T-helper 17 cell (primary cell): Measurements from ENCODE around the gene LIPJ. TPM values are rescaled to one million over a fixed set of nuclear protein-coding genes. Genes with fewer than 3 reads are reported as not detected.

Source experiments
- ATAC-seq: fragments of 150-1000 bp; cut with Tn5 transposase; 2 replicates; pipeline ENCODE4 v1.10.0; 2021; ENCODE audit warnings: mild to moderate bottlenecking, moderate library complexity
- DNase-seq, 3 donors: peaks; one replicate each; pipeline versions ENCODE4 v3.0.0 to v3.0.0-alpha.2; 2020 to 2021
- H3K9me3 ChIP-seq: one replicate; pipeline ENCODE4 v1.7.0; 2013; ENCODE audit warnings: low read length, mild to moderate bottlenecking; ENCODE audit not compliant: control insufficient read depth, poor library complexity, severe bottlenecking
- H3K27ac Mint-ChIP-seq: one replicate; pipeline ENCODE4 v1.8.0; 2022; ENCODE audit warnings: mild to moderate bottlenecking, moderate library complexity, mixed read lengths
- H3K27me3 Mint-ChIP-seq: one replicate; pipeline ENCODE4 v1.8.0; 2022; ENCODE audit warnings: mixed read lengths
- H3K36me3 Mint-ChIP-seq: one replicate; pipeline ENCODE4 v1.8.0; 2022; ENCODE audit warnings: low read depth, mixed read lengths
- H3K4me1 Mint-ChIP-seq: one replicate; pipeline ENCODE4 v1.8.0; 2022; ENCODE audit warnings: mild to moderate bottlenecking, mixed read lengths
- H3K4me3 Mint-ChIP-seq: one replicate; pipeline ENCODE4 v1.8.0; 2022; ENCODE audit warnings: mild to moderate bottlenecking, moderate library complexity, mixed read lengths
- total RNA-seq, 4 donors: library from RNA in 2 of 4; stranded (reverse) in 2 of 4; gene quantifications; one replicate each; pipeline ENCODE4 v1.2.3 and lab custom pipeline; 2022 to 2026

Gene LIPJ
- total RNA-seq, 2 donors from 2014 or later, result not detected

- no peaks in the 10 kb centered on the region for H3K36me3 Mint-ChIP-seq
- no peaks in the 10 kb centered on the region for H3K9me3 ChIP-seq
- H3K4me3 Mint-ChIP-seq, result no peak overlapping the region
- H3K4me1 Mint-ChIP-seq, result peaks cover 17% of the 10 kb centered on the region
- DNase-seq (no peak), ATAC-seq (no peak)
- no peak overlapping the region for H3K27ac Mint-ChIP-seq
- H3K27me3 Mint-ChIP-seq, result no peaks in the 10 kb centered on the region
Observed at GRCh38 chr10:88557658-88558057, 28.9 kb upstream of the LIPJ start.

DNA sequence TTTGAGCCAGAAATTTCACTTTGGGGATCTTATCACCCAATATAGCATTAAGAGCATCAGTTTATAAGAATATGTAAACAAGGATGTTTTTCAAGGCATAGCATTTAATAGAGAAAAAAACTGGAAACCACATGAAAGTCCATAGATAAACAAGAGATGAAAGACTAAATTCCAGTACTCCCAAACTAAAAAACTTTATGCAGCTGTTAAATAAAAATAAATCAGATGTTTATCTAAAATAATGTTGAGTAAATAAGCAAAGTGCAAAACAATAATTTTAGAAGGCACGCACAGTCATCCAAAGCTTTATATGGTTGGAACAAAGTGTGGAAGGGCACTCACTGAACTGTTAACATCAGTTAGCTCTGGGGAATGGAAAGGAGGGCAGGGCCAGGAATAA is 24.4 kb upstream of the LIPJ start:
- no peaks in the 10 kb centered on the region for H3K27me3 Mint-ChIP-seq
- no peak overlapping the region for H3K27ac Mint-ChIP-seq
- ATAC-seq (no peak), DNase-seq (no peak)
- H3K9me3 ChIP-seq, result no peaks in the 10 kb centered on the region
- H3K4me1 Mint-ChIP-seq, result peaks cover 17% of the 10 kb centered on the region
- H3K36me3 Mint-ChIP-seq, result no peaks in the 10 kb centered on the region
- no peak overlapping the region for H3K4me3 Mint-ChIP-seq

- Mint-ChIP-seq H3K27me3 (no peaks in the 10 kb centered on the region), H3K36me3 (peaks cover 3% of the 10 kb centered on the region), H3K4me1 (peaks cover 13% of the 10 kb centered on the region), H3K27ac (no peak overlapping the region), H3K4me3 (no peak overlapping the region)
- ATAC-seq, result peak; percentile 52
- no peak for DNase-seq
- no peaks in the 10 kb centered on the region for H3K9me3 ChIP-seq
Observed at GRCh38 chr10:88565072-88565471, 21.5 kb upstream of the LIPJ start.

DNA sequence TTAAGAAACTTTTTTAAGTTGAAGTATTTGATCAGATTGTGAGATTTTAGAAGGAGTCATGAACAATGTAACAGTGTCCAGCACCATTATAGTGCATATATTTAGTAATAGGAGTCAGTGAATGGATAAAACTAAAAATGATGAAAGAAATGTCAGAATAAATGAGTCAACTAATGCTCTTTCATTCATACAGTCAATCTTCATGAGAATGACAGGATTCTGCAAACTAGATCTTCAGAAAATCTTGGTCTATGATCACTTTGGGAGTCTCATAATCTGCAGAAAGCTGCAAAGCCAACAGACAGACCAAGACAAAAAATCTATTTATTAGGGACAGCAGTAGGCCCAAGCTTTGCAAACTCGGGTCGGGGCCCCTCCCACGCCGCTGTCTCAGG is 4.2 kb upstream of the LIPJ start:
- no peaks in the 10 kb centered on the region for H3K9me3 ChIP-seq

DNA sequence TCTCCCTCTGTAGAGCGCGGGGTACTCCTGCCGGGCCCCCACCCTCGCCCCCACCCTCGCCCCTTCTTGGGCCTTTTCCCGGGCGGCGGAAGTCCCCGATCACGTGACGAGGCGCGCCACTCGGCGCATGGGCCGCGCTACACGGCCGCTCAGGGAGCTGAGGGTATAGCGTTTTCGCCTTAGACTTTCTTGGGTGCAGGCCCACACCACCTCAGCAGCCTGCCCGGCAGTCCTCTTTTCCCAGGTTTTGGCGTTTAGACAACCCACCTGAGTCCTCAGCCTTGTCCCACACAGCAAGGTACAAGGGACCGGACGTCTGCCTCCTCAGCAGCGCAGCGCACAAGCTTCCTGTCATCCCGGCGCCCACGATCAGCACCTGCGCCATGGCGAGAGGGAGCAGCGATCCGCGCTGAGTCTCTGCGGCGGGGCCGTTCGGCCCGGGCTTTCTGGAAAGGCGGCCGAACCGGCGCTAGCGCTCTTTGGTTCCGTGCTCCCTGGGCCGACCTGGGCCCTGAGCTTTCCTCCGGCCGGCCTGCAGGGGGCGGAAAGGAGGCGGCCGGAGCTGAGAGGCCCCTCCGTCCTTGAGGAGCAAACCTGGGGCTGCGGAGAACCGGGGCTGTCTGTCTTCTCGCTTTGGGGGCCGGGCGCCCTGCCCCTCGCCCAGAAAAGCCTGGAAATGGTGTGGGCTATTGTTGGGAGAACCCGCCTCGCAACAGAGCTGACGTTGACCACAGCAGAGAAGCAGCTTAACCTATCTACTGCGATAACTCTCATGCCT is 3.6 kb upstream of the LIPJ start, which contains the start of gene RNLS:
Gene RNLS, minus strand, starts transcription at position 513 of the 778 bp plus-strand sequence.
- DNase-seq, result peak; percentile 52 to 55 (median 52)
- H3K9me3 ChIP-seq, result no peaks in the 10 kb centered on the region
- H3K36me3 Mint-ChIP-seq, result no peaks in the 10 kb centered on the region
- no peaks in the 10 kb centered on the region for H3K27me3 Mint-ChIP-seq
- peak within 1 kb of the TSS; percentile 93 for H3K4me3 Mint-ChIP-seq
- H3K4me1 Mint-ChIP-seq, result peaks cover 5% of the 10 kb centered on the region
- peak; percentile 90 for ATAC-seq
- H3K27ac Mint-ChIP-seq, result peak within 1 kb of the TSS; percentile 93

More for the DNA sequence above, 4.2 kb upstream of the LIPJ start:
- H3K4me1 Mint-ChIP-seq, result peaks cover 5% of the 10 kb centered on the region
- H3K27me3 Mint-ChIP-seq, result no peaks in the 10 kb centered on the region
- peak overlapping the region; percentile 93 for H3K27ac Mint-ChIP-seq
- DNase-seq, result no peak
- ATAC-seq, result no peak
- H3K36me3 Mint-ChIP-seq, result no peaks in the 10 kb centered on the region
- peak overlapping the region; percentile 93 for H3K4me3 Mint-ChIP-seq

GRCh38 chr10:88583584-88583957 is 3.0 kb upstream of the LIPJ start:
- ATAC-seq (no peak), DNase-seq (no peak)
- peak overlapping the region; percentile 93 for H3K4me3 Mint-ChIP-seq
- peaks cover 5% of the 10 kb centered on the region for H3K4me1 Mint-ChIP-seq
- no peaks in the 10 kb centered on the region for H3K27me3 Mint-ChIP-seq
- no peaks in the 10 kb centered on the region for H3K36me3 Mint-ChIP-seq
- no peaks in the 10 kb centered on the region for H3K9me3 ChIP-seq
- peak overlapping the region; percentile 93 for H3K27ac Mint-ChIP-seq

DNA sequence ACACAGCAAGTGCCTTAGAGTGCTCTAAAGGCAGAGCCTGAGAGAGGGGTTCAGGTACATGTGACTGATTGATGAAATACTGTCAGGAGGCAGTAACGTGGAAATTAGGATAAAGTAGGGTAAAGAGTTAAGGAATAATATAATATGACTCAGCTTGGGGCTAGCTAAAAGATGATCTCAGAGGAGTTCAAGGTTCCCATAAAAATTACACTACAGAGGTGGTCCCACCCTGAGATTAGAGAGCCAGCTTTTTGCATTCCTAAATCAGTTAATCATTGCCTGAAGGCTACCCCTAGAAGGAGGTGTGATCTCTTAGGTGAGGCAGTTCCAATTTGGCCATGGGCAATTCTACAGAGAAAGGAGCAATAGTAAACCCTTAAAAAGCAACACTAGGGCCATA is 5.8 kb downstream of the LIPJ start:
- Mint-ChIP-seq H3K4me3 (no peak overlapping the region), H3K4me1 (no peaks in the 10 kb centered on the region), H3K36me3 (no peaks in the 10 kb centered on the region), H3K27me3 (no peaks in the 10 kb centered on the region), H3K27ac (no peak overlapping the region)
- DNase-seq, result no peak
- no peak for ATAC-seq
- H3K9me3 ChIP-seq, result no peaks in the 10 kb centered on the region

DNA sequence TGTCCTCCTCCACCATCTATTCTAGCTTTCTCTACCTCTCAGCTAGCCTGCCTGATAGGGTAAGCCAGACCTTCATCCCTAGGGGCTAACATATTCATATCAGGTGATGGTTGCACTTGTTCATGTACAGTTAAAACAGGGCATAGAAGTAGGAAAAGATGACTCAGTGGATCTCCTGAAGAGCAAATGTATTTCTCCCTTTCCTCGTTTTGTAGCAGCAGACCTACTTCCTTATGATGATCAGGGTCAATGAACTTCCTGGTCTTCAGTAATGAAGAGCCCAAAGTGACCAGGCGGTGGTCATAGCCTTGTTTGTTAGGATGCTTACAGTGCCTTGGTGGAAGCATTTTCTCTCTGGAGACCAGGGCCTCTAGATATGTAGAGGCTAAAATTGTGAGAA is 6.3 kb downstream of the LIPJ start:
- Mint-ChIP-seq H3K27ac (no peak overlapping the region), H3K36me3 (no peaks in the 10 kb centered on the region), H3K27me3 (peaks cover 3% of the 10 kb centered on the region), H3K4me3 (no peak overlapping the region), H3K4me1 (no peaks in the 10 kb centered on the region)
- DNase-seq, result no peak
- H3K9me3 ChIP-seq, result no peaks in the 10 kb centered on the region
- ATAC-seq, result no peak

DNA sequence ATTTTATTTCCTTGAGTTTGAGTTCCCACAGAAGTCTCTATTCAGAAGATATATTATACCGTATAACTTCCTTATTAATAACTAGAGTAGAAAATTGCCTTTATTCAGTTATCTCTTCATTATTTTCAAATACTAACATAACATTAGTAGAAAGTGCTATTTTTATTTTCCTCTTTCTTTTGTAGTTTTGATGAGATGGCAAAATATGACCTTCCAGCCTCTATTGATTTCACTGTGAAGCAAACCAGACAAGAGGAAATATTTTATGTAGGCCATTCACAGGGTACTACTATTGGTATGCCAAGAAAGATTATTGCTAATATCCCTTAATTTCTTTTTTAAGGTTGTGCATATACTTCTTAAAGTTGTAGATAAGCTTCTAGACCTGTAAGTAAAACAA is 7.9 kb downstream of the LIPJ start:
- no peaks in the 10 kb centered on the region for H3K9me3 ChIP-seq
- Mint-ChIP-seq H3K4me1 (no peaks in the 10 kb centered on the region), H3K4me3 (no peak overlapping the region), H3K36me3 (no peaks in the 10 kb centered on the region), H3K27me3 (peaks cover 7% of the 10 kb centered on the region), H3K27ac (no peak overlapping the region)
- DNase-seq, result no peak
- ATAC-seq, result no peak

- Mint-ChIP-seq H3K36me3 (no peaks in the 10 kb centered on the region), H3K27me3 (peaks cover 7% of the 10 kb centered on the region), H3K4me3 (peak overlapping the region; percentile 10), H3K27ac (no peak overlapping the region), H3K4me1 (no peaks in the 10 kb centered on the region)
- ATAC-seq, result no peak
- H3K9me3 ChIP-seq, result no peaks in the 10 kb centered on the region
- DNase-seq, result no peak
Observed at GRCh38 chr10:88598055-88598454, 11.5 kb downstream of the LIPJ start.

DNA sequence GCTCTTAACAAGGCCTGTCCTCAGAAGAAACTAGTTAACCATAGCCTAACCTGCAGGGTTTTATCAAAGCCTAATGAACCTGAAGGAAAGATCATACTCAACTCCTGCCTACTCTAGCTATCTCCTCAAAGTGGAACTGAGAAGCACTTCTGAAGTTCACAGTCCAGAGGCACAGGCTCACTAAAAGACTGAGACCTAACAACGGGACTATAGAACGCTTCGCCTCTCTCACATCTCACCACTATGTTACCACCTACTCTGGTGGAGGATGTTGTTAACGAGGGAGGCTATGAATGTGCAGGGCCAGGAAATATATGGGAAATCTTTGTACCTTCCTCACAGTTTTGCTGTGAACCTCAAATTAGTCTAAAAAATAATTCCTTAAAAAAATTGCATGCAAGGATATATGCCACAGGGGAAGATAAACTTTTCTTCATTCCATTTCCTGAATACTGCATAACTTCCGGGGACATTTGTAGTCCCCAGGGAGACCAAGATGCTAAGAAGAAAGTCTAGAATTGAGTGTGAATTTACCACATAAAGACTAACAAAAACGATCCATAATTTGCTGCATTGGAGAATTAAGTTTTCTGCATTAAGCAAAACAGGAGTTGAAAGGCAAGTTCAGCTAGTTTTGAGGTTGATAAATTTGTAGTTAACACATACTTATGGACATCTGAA is 21.6 kb downstream of the LIPJ start:
- no peaks in the 10 kb centered on the region for H3K36me3 Mint-ChIP-seq
- H3K4me3 Mint-ChIP-seq, result no peak overlapping the region
- DNase-seq, result no peak

DNA sequence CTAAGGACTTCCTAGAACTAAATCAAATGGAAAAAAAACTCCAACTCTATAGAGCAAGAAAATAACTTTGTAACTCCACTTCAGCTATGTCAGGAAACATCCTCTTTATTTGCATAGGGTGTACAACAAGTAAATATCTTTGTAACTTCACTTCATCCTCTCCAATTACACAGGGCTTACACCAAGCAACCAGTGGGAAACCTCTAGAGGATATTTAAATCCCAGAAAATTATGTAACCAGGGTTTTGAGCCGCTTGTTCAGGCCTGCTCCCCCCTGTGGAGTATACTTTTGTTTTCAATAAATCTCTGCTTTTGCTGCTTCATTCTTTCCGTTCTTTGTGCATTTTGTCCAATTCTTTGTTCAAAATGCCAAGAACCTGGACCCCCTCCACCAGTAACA is 22.2 kb downstream of the LIPJ start:
- no peak for DNase-seq
- H3K27me3 Mint-ChIP-seq, result peaks cover 6% of the 10 kb centered on the region
- no peak for ATAC-seq

More for the DNA sequence above, 21.6 kb downstream of the LIPJ start:
- ATAC-seq, result no peak
- H3K27ac Mint-ChIP-seq, result no peak overlapping the region
- H3K4me1 Mint-ChIP-seq, result no peaks in the 10 kb centered on the region
- H3K27me3 Mint-ChIP-seq, result peaks cover 6% of the 10 kb centered on the region
- H3K9me3 ChIP-seq, result no peaks in the 10 kb centered on the region

DNA sequence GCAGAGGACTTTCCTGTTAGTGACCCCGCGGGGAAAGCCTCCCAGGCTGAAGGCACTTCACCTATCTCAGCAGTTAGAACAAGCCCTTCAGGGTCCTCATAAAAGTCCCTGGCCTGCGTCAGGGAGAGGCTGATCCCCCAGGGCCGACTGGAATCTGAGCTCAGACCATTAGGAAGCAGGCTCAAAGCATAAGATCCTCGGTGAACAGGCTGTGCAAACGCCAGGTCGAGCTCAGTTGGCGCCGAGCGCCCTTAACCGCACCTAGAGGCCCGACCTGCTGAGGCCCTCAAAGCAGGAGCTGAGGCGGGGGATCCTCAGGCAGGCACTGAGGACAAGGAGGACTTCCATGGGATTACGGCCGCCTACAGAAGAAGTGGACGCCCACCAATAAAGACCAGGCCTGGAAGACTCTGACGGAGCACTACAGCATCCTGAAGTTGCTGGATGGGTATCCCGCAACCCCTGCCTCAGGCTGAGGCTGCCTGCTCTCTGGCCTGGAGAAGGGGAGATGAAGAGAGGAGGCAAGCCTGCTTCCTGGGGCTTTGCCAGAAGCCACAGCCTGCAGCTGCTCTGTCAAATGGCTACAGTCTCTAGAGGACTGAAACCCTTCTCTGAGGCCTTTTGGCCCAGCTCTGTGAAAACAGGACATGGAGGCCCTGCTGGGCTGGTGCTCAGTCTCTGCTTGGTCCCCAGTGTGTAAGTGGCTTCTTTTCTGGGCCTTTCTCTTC is 29.9 kb downstream of the LIPJ start:
- Mint-ChIP-seq H3K27me3 (no peaks in the 10 kb centered on the region), H3K4me3 (no peak overlapping the region), H3K36me3 (no peaks in the 10 kb centered on the region), H3K27ac (peak overlapping the region; percentile 45), H3K4me1 (peaks cover 4% of the 10 kb centered on the region)
- no peaks in the 10 kb centered on the region for H3K9me3 ChIP-seq
- no peak for DNase-seq
- no peak for ATAC-seq

More for the DNA sequence above, 22.2 kb downstream of the LIPJ start:
- Mint-ChIP-seq H3K4me3 (no peak overlapping the region), H3K36me3 (no peaks in the 10 kb centered on the region), H3K4me1 (no peaks in the 10 kb centered on the region), H3K27ac (no peak overlapping the region)
- H3K9me3 ChIP-seq, result no peaks in the 10 kb centered on the region
